OCI-LY3 (cell line): ENCODE measurements around the gene OAF.

Experiments used
- H2AFZ ChIP-seq: fragments of 200-600, 300-600 bp; shearing (Covaris generic); 2 replicates; pipeline ENCODE4 v1.6.0; 2014; ENCODE audit warnings: antibody characterized with exemption, low read depth, low read length
- H3K27ac ChIP-seq: fragments of 200-600, 300-600 bp; sonication (generic); 2 replicates; pipeline ENCODE4 v1.5.1; 2014; ENCODE audit warnings: mild to moderate bottlenecking, low read length, moderate library complexity, mixed read lengths
- H3K27me3 ChIP-seq: fragments of 200-600, 300-600 bp; sonication (generic); 2 replicates; pipeline ENCODE4 v1.6.1; 2014; ENCODE audit warnings: low read depth, low read length, mixed read lengths
- H3K36me3 ChIP-seq: fragments of 200-600, 300-600 bp; sonication (generic); replicated peaks from 2 replicates; pipeline ENCODE3; 2014; ENCODE audit warnings: low read depth, low read length, mixed read lengths
- H3K4me1 ChIP-seq: fragments of 300-600, 200-600 bp; sonication (generic); 2 replicates; pipeline ENCODE4 v1.6.1; 2014; ENCODE audit warnings: low read length, mixed read lengths
- H3K4me2 ChIP-seq: fragments of 200-600, 300-600 bp; sonication (generic); 2 replicates; pipeline ENCODE4 v1.6.1; 2014; ENCODE audit warnings: low read length, mixed read lengths
- H3K4me3 ChIP-seq: fragments of 300-600, 200-600 bp; sonication (generic); 2 replicates; pipeline ENCODE4 v1.5.1; 2014; ENCODE audit warnings: antibody characterized with exemption, mild to moderate bottlenecking, low read length, moderate library complexity
- H3K79me2 ChIP-seq: fragments of 300-600, 200-600 bp; shearing (Covaris generic); 2 replicates; pipeline ENCODE4 v1.6.1; 2014; ENCODE audit warnings: mild to moderate bottlenecking, low read length, mixed read lengths
- H3K9ac ChIP-seq: fragments of 300-600, 200-600 bp; shearing (Covaris generic); 2 replicates; pipeline ENCODE4 v1.6.0; 2014; ENCODE audit warnings: mild to moderate bottlenecking, low read length, moderate library complexity
- H3K9me3 ChIP-seq: fragments of 200-600, 300-600 bp; shearing (Covaris generic); 2 replicates; pipeline ENCODE4 v1.6.1; 2014; ENCODE audit warnings: low read length, mixed read lengths; ENCODE audit not compliant: insufficient read depth
- H4K20me1 ChIP-seq: fragments of 200-600, 300-600 bp; sonication (generic); 2 replicates; pipeline ENCODE4 v1.6.1; 2016; ENCODE audit warnings: low read length, mixed read lengths; ENCODE audit not compliant: insufficient read depth
- EZH2phosphoT487 ChIP-seq: fragments of 200-600 bp; shearing (Covaris generic); IDR thresholded peaks from 2 replicates; pipeline ENCODE4 v1.6.1; 2018; ENCODE audit warnings: antibody characterized with exemption, mixed run types, low read depth
- TF ChIP-seq, protein P1 (sequence below): fragments of 200-600, 300-600 bp; sonication (generic); IDR thresholded peaks from 2 replicates; pipeline ENCODE4 v1.5.1; 2014; ENCODE audit warnings: antibody characterized with exemption, low read length, low read depth

Gene OAF

DNA sequence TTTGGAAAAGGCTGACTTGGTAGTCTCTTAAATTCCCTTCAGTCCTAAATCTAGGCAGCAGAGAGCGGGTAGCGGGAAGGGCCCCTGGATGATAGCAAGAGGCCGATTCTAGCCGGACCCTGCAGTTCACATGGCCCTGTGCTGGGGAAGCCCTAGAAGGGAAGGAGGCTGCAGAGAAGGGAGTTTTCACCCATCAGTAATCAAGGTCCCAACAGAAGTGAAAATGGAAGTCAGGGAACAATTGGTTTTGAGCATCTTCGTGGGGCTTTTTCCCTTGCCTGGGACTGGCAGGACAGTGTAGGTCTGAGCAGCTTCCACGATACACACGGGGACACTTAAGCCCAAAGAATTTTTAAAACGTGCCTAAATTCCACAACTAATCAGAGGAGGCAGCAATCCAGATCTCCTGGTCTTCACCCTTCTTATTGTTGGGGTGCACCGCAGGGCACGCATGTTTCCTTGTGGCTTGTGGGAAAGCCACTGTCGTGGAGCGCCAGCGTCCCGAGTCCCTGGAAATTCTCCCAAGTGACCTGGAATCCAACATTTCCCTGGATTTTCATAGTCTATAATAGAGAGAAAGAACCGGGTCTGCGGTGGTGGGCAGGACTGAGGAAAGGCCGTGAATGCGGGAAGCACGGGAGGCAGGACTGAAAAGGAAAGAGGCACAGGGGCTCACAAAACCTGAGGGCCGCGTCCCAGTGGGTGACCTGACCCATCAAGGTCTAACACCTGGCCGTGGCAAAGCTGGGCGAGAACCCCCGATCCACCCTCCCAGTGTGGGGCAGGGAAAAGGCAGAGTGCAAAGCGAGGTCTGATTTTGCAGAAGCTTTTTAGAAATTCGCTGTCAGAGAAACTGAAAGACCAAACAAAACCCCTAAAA is 846 bp upstream of the OAF start:
- H4K20me1 ChIP-seq, result no peaks in the 10 kb centered on the region
- H3K4me2 ChIP-seq, result peak overlapping the region; percentile 100
- no peak overlapping the region for H3K27ac ChIP-seq
- peaks cover 13% of the 10 kb centered on the region for H3K4me1 ChIP-seq
- H3K9me3 ChIP-seq, result no peaks in the 10 kb centered on the region
- H3K79me2 ChIP-seq, result no peaks in the 10 kb centered on the region
- peak overlapping the region; percentile 94 for H3K4me3 ChIP-seq
- peak overlapping the region; percentile 98 for H2AFZ ChIP-seq
- peaks cover 9% of the 10 kb centered on the region; the same call in 1 of the 2 replicates for H3K27me3 ChIP-seq
- H3K9ac ChIP-seq, result peak overlapping the region; percentile 81
- TF ChIP-seq EZH2phosphoT487, result no peak
- TF ChIP-seq, protein P1, sequence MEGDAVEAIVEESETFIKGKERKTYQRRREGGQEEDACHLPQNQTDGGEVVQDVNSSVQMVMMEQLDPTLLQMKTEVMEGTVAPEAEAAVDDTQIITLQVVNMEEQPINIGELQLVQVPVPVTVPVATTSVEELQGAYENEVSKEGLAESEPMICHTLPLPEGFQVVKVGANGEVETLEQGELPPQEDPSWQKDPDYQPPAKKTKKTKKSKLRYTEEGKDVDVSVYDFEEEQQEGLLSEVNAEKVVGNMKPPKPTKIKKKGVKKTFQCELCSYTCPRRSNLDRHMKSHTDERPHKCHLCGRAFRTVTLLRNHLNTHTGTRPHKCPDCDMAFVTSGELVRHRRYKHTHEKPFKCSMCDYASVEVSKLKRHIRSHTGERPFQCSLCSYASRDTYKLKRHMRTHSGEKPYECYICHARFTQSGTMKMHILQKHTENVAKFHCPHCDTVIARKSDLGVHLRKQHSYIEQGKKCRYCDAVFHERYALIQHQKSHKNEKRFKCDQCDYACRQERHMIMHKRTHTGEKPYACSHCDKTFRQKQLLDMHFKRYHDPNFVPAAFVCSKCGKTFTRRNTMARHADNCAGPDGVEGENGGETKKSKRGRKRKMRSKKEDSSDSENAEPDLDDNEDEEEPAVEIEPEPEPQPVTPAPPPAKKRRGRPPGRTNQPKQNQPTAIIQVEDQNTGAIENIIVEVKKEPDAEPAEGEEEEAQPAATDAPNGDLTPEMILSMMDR, result no peak
- H3K36me3 ChIP-seq, result no peaks in the 10 kb centered on the region

DNA sequence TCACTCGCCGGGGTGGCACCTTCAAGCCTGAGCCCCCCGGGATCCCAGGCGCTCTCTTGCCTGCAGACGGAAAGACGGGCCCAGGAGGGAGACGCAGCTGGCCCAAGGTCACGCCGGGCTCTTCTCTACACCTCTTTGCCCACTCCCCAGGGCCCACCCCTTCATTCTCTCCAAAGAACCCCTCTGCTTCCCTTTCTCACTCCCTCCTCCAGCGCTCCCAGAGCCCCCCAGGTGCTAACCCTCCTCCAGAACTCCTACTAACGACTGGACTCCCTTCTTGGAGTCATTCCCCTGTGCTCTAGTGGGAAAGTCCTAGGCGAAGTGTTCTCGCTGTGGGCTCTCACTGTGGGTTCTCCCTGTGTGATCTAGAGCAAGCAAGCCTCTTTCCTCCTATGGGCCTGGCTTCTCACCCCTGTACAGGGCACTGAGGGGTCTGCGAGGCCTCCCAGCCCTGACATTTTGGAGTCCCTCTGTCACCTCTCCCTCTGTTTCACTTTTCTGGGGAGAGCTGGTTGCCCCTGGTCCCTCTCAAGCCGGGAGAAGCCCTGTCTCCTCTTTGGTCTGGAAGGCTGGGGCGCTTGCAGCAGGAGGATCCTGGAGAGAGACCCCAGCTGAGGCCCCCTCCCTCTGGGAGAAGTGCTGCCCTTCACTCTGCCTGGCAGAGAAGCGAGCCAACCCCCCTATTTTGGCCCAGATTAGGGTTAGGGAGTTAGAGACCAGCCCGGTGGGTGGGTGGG is 858 bp downstream of the OAF start:
- Histone ChIP-seq H3K9me3 (no peaks in the 10 kb centered on the region), H4K20me1 (no peaks in the 10 kb centered on the region), H3K4me2 (peak overlapping the region; percentile 100), H3K27ac (no peak overlapping the region), H2AFZ (no peak overlapping the region), H3K4me3 (peak overlapping the region; percentile 94), H3K9ac (peak overlapping the region; percentile 81), H3K27me3 (peaks cover 9% of the 10 kb centered on the region; the same call in 1 of the 2 replicates), H3K79me2 (no peaks in the 10 kb centered on the region), H3K4me1 (peaks cover 13% of the 10 kb centered on the region), H3K36me3 (no peaks in the 10 kb centered on the region)
- TF ChIP-seq EZH2phosphoT487, result no peak
- TF ChIP-seq, protein P1, result no peak

DNA sequence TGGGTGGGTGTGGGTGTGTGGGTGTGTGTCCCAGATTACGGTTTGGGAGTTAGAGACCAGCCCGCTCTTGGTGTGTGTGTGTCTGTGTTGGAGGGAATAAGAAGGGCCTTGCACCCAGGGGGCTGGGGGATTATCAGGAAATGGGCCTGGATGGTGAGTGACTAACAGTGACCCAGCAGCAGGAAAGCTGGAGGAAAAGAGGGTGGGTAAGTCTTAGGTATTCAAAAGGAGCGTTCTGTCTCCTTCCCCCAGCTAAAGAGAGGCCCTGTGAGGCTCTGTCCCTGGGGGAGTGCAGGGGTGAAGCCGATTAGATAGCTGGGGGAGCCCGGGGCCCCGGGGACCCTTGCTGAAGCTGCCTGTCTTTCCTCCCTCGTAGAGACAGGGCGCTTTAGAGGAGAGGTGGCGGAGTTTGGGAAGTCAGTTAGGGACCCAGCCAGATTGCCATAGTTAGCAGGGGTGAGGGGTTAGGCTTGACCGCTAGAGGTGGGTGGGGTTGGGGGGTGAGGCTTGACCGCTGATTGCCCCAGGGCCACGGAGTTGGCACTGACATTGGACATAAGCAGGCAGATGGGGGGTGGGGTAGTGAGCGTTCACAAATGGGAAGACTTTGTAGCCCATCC is 1.5 kb downstream of the OAF start:
- H3K27me3 ChIP-seq, result peaks cover 9% of the 10 kb centered on the region; the same call in 1 of the 2 replicates
- H3K79me2 ChIP-seq, result no peaks in the 10 kb centered on the region
- H3K9me3 ChIP-seq, result no peaks in the 10 kb centered on the region
- H3K9ac ChIP-seq, result no peak overlapping the region
- peaks cover 13% of the 10 kb centered on the region for H3K4me1 ChIP-seq
- H3K27ac ChIP-seq, result no peak overlapping the region
- H3K4me2 ChIP-seq, result no peak overlapping the region
- no peak overlapping the region for H3K4me3 ChIP-seq
- TF ChIP-seq EZH2phosphoT487, result no peak
- TF ChIP-seq, protein P1, result no peak
- H4K20me1 ChIP-seq, result no peaks in the 10 kb centered on the region
- H3K36me3 ChIP-seq, result no peaks in the 10 kb centered on the region
- H2AFZ ChIP-seq, result no peak overlapping the region

DNA sequence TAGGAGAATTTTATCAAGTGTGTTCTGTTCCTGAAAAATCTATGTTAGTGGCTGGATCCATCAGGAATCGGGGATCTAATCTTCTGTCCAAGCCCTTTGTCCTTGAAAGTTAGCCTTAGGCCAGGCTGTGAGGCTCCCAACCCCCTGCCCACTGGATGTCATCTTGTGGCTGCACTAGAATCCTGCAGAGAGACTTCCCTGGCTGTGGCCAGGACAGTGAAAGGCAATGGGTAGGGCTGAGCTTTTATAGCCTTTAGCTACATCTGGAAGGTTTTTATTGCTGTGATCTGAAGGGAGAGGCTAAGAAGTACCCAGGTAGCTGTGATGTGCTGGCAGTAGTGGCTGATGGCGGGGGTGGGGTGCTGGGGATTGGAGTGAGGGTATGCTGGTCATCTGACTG is 2.1 kb downstream of the OAF start:
- no peaks in the 10 kb centered on the region for H3K9me3 ChIP-seq

More for the DNA sequence above, 2.1 kb downstream of the OAF start:
- no peaks in the 10 kb centered on the region for H3K36me3 ChIP-seq
- H3K4me2 ChIP-seq, result no peak overlapping the region
- H2AFZ ChIP-seq, result no peak overlapping the region
- peaks cover 9% of the 10 kb centered on the region; the same call in 1 of the 2 replicates for H3K27me3 ChIP-seq
- H3K4me1 ChIP-seq, result peaks cover 13% of the 10 kb centered on the region
- H3K4me3 ChIP-seq, result no peak overlapping the region
- TF ChIP-seq, protein P1, result no peak
- TF ChIP-seq EZH2phosphoT487, result no peak
- H4K20me1 ChIP-seq, result no peaks in the 10 kb centered on the region
- H3K79me2 ChIP-seq, result no peaks in the 10 kb centered on the region
- no peak overlapping the region for H3K9ac ChIP-seq
- no peak overlapping the region for H3K27ac ChIP-seq
